IMR-90 (cell line): ENCODE data around the gene DYNC1H1. TPM values are rescaled to one million over a fixed set of nuclear protein-coding genes. Genes with fewer than 3 reads are reported as not detected.

Source experiments
- ATAC-seq: fragments of 200-7000 bp; cut with Tn5 transposase; 2 replicates; pipeline ENCODE4 v1.9.1; 2020; ENCODE audit warnings: low read depth, mild to moderate bottlenecking, moderate library complexity
- BruUV-seq: library from RNA; stranded (reverse); fragments of 400-500 nt; replicated peaks from 2 replicates; lab custom pipeline; 2021; lab: Mats Ljungman, UMichigan
- CTCF ChIA-PET: fragments of 300-600 bp; formaldehyde crosslinking; extraction: SDS; loops from one replicate; lab custom pipeline; 2021; ENCODE audit warnings: antibody characterized with exemption; lab: Yijun Ruan, JAX
- POLR2A ChIA-PET: fragments of 300-600 bp; sonication (Branson Sonifier 250); formaldehyde crosslinking; loops from one replicate; lab custom pipeline; 2022; ENCODE audit warnings: antibody characterized with exemption; ENCODE audit not compliant: unreplicated experiment; lab: Charles Lee
- DNase-seq: peaks from one replicate; pipeline ENCODE4 v3.0.0; 2013
- H2AFZ ChIP-seq: replicated peaks from 2 replicates; pipeline ENCODE3; 2013; ENCODE audit warnings: low read length, mild to moderate bottlenecking; ENCODE audit not compliant: poor library complexity
- H2AK5ac ChIP-seq: 2 replicates; pipeline ENCODE4 v1.6.1; 2013; ENCODE audit warnings: low read depth, low read length, inconsistent platforms
- H2AK9ac ChIP-seq: replicated peaks from 2 replicates; pipeline ENCODE3; 2013; ENCODE audit warnings: mild to moderate bottlenecking, low read depth, low read length, moderate library complexity; ENCODE audit not compliant: poor library complexity
- H2BK120ac ChIP-seq: 2 replicates; pipeline ENCODE4 v1.6.1; 2013; ENCODE audit warnings: low read depth, low read length, inconsistent platforms
- H2BK15ac ChIP-seq: 3 replicates; pipeline ENCODE4 v1.6.1; 2013; ENCODE audit warnings: low read depth, low read length, inconsistent platforms
- H2BK20ac ChIP-seq: 2 replicates; pipeline ENCODE4 v1.6.1; 2013; ENCODE audit warnings: low read depth, mild to moderate bottlenecking, inconsistent platforms, low read length, moderate library complexity
- H2BK5ac ChIP-seq: 2 replicates; pipeline ENCODE4 v1.6.1; 2013; ENCODE audit warnings: mild to moderate bottlenecking, low read depth, low read length, inconsistent platforms; ENCODE audit not compliant: poor library complexity, severe bottlenecking
- H3K14ac ChIP-seq: replicated peaks from 2 replicates; pipeline ENCODE4 v1.6.1; 2013; ENCODE audit warnings: low read depth, low read length, inconsistent platforms
- H3K18ac ChIP-seq: 2 replicates; pipeline ENCODE4 v1.6.1; 2013; ENCODE audit warnings: low read depth, low read length, control low read depth
- H3K23ac ChIP-seq: 2 replicates; pipeline ENCODE4 v1.6.1; 2013; ENCODE audit warnings: low read depth, low read length, inconsistent platforms
- H3K27ac ChIP-seq: 2 replicates; pipeline ENCODE4 v1.5.1; 2013; ENCODE audit warnings: mild to moderate bottlenecking, control low read depth, low read length; ENCODE audit not compliant: insufficient read depth
- H3K27me3 ChIP-seq: 2 replicates; pipeline ENCODE4 v1.6.1; 2013; ENCODE audit warnings: low read length; ENCODE audit not compliant: control insufficient read depth, insufficient read depth
- H3K36me3 ChIP-seq: 2 replicates; pipeline ENCODE4 v1.6.1; 2013; ENCODE audit warnings: low read length, mixed read lengths; ENCODE audit not compliant: control insufficient read depth, insufficient read depth
- H3K4ac ChIP-seq: 2 replicates; pipeline ENCODE4 v1.6.1; 2013; ENCODE audit warnings: low read depth, low read length, inconsistent platforms
- H3K4me1 ChIP-seq: 2 replicates; pipeline ENCODE4 v1.6.1; 2013; ENCODE audit warnings: low read length, mixed read lengths; ENCODE audit not compliant: control insufficient read depth, insufficient read depth
- H3K4me2 ChIP-seq: 2 replicates; pipeline ENCODE4 v1.6.1; 2013; ENCODE audit warnings: low read depth, mild to moderate bottlenecking, control low read depth, low read length, moderate library complexity
- H3K4me3 ChIP-seq: 2 replicates; pipeline ENCODE4 v1.5.1; 2013; ENCODE audit warnings: low read depth, mild to moderate bottlenecking, control low read depth, low read length, moderate library complexity; ENCODE audit not compliant: insufficient read depth
- H3K56ac ChIP-seq: 2 replicates; pipeline ENCODE4 v1.6.1; 2013; ENCODE audit warnings: low read length, inconsistent platforms; ENCODE audit not compliant: insufficient read depth; ENCODE audit errors: extremely low read depth
- H3K79me1 ChIP-seq, 2 experiments: 2 replicates each; pipeline ENCODE4 v1.6.1; 2013; ENCODE audit warnings: low read length in 2 of 2, inconsistent platforms in 1 of 2, low read depth in 1 of 2
- H3K9ac ChIP-seq: 2 replicates; pipeline ENCODE4 v1.6.1; 2013; ENCODE audit warnings: low read depth, low read length, control low read depth
- H3K9me1 ChIP-seq: 2 replicates; pipeline ENCODE4 v1.6.1; 2013; ENCODE audit warnings: low read length, inconsistent platforms; ENCODE audit not compliant: insufficient read depth
- H3K9me3 ChIP-seq: 2 replicates; pipeline ENCODE4 v1.6.1; 2013; ENCODE audit warnings: low read length; ENCODE audit not compliant: control insufficient read depth, insufficient read depth
- H4K20me1 ChIP-seq: 2 replicates; pipeline ENCODE4 v1.6.1; 2013; ENCODE audit warnings: low read length, inconsistent platforms; ENCODE audit not compliant: insufficient read depth
- H4K5ac ChIP-seq: 2 replicates; pipeline ENCODE4 v1.6.1; 2013; ENCODE audit warnings: mild to moderate bottlenecking, low read depth, low read length, control low read depth
- H4K8ac ChIP-seq, 2 experiments: 2 replicates each; pipeline ENCODE4 v1.6.1; 2013; ENCODE audit warnings: low read depth in 2 of 2, low read length in 2 of 2, control low read depth in 1 of 2, inconsistent platforms in 1 of 2
- H4K91ac ChIP-seq: 2 replicates; pipeline ENCODE4 v1.6.1; 2013; ENCODE audit warnings: low read depth, low read length, inconsistent platforms; ENCODE audit not compliant: insufficient read depth
- BHLHE40 ChIP-seq: fragments of 150-350 bp; IDR thresholded peaks from 2 replicates; pipeline ENCODE4 v1.6.1; 2016; ENCODE audit warnings: mild to moderate bottlenecking, low read depth, low read length
- CEBPB ChIP-seq: IDR thresholded peaks from 2 replicates; pipeline ENCODE4 v1.6.1; 2012; ENCODE audit warnings: low read depth, low read length, improper control_type of control experiment
- CHD1 ChIP-seq: IDR thresholded peaks from 2 replicates; pipeline ENCODE4 v1.6.1; 2012; ENCODE audit warnings: low read depth, low read length, improper control_type of control experiment
- FOS ChIP-seq: fragments of 150-350 bp; IDR thresholded peaks from 2 replicates; pipeline ENCODE4 v1.6.1; 2016; ENCODE audit warnings: low read depth, low read length
- MAFK ChIP-seq: IDR thresholded peaks from 2 replicates; pipeline ENCODE4 v1.6.1; 2012; ENCODE audit warnings: low read depth, low read length, improper control_type of control experiment
- MAZ ChIP-seq: IDR thresholded peaks from 2 replicates; pipeline ENCODE4 v1.6.1; 2012; ENCODE audit warnings: low read depth, mild to moderate bottlenecking, low read length, improper control_type of control experiment, moderate library complexity, borderline replicate concordance
- MXI1 ChIP-seq: IDR thresholded peaks from 2 replicates; pipeline ENCODE4 v1.6.1; 2012; ENCODE audit warnings: low read depth, mild to moderate bottlenecking, low read length, moderate library complexity, borderline replicate concordance
- NFE2L2 ChIP-seq: fragments of 150-350 bp; IDR thresholded peaks from 2 replicates; pipeline ENCODE4 v1.6.1; 2016; ENCODE audit warnings: low read depth, mild to moderate bottlenecking, low read length
- POLR2A ChIP-seq: IDR thresholded peaks from 2 replicates; pipeline ENCODE4 v1.6.1; 2012; ENCODE audit warnings: mild to moderate bottlenecking, low read depth, low read length
- RAD21 ChIP-seq: IDR thresholded peaks from 2 replicates; pipeline ENCODE4 v1.6.1; 2012; ENCODE audit warnings: low read length, improper control_type of control experiment
- RCOR1 ChIP-seq: IDR thresholded peaks from 2 replicates; pipeline ENCODE4 v1.6.1; 2012; ENCODE audit warnings: mild to moderate bottlenecking, low read length, improper control_type of control experiment; ENCODE audit not compliant: insufficient replicate concordance
- SMC3 ChIP-seq: fragments of 150-350 bp; IDR thresholded peaks from 2 replicates; pipeline ENCODE4 v1.6.1; 2016; ENCODE audit warnings: low read depth, mild to moderate bottlenecking, antibody characterized with exemption, low read length, moderate library complexity
- WGBS, 2 experiments: methylation state at CpG; one replicate each; pipeline versions ENCODE4 v1.1.5 to v1.1.7; 2013; ENCODE audit warnings: missing lambda C conversion rate in 2 of 2; ENCODE audit not compliant: insufficient read length in 1 of 2; ENCODE audit errors: extremely low coverage in 2 of 2; 5-methylcytosine and 5-hydroxymethylcytosine counted together
- dilution Hi-C: fragments of 300-500 bp; cut with HindIII; formaldehyde crosslinking; loops from one replicate; pipeline ENCODE4 v1.14.3; 2018; ENCODE audit warnings: low sequenced_read_pairs; ENCODE audit not compliant: unreplicated experiment
- in situ Hi-C: fragments of 300-500 bp; cut with MboI; formaldehyde crosslinking; loops from 3 replicates; pipeline ENCODE4 v1.14.3; 2019; ENCODE audit warnings: low sequenced_read_pairs, inconsistent platforms, mixed read lengths
- intact Hi-C: fragments of 100-400 bp; cut with micrococcal nuclease; formaldehyde crosslinking; loops from 2 replicates; pipeline ENCODE4 v1.10.0; 2022
- polyA plus RNA-seq, 3 experiments: library from polyadenylated mRNA; depleted of rRNA; stranded (reverse); fragments of >200 nt; gene quantifications; 2 replicates each; pipeline ENCODE4 v1.2.3, GENCODE V29; 2012; ENCODE audit warnings: low replicate concordance in 1 of 3
- total RNA-seq: library from RNA; depleted of rRNA; stranded (reverse); fragments of >200 nt; gene quantifications from 2 replicates; pipeline ENCODE4 v1.2.3, GENCODE V29; 2012
- TF ChIP-seq, protein P1 (sequence below): fragments of 150-350 bp; IDR thresholded peaks from 2 replicates; pipeline ENCODE4 v1.6.1; 2017; ENCODE audit warnings: mild to moderate bottlenecking, antibody characterized with exemption, low read length, low read depth
- TF ChIP-seq, protein P2 (sequence below): conservative IDR thresholded peaks from 2 replicates; pipeline ENCODE4 v1.5.1; 2012; ENCODE audit warnings: mild to moderate bottlenecking, low read depth, low read length, improper control_type of control experiment
- TF ChIP-seq, protein P3 (sequence below): fragments of 150-350 bp; IDR thresholded peaks from 2 replicates; pipeline ENCODE4 v1.6.1; 2016; ENCODE audit warnings: low read depth, mild to moderate bottlenecking, low read length, moderate library complexity, borderline replicate concordance

Gene DYNC1H1
- total and polyA plus RNA-seq, 2 of the 4 experiments (the other 2 are of a cell fraction), result 240 to 670 TPM

DNA sequence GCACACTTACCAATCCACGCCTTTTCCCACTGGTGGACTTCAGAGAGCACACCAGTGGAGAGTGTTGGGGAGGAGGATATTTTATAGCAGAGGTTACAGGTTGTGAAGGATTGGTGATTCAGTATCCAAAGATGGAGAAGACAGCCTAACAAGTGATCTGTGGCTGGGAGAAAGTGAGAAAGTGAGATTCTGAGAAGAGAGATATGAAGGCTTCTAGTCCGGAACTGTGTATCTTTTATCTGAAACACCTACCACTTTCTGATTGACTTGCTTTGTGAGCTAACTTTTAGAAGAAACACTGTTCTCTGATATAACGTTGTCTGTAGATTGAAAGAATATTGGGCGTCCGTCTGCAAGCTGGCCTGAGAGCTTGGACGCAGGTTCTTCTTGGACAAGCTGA is 24.0 kb downstream of the DYNC1H1 start:
- Histone ChIP-seq H3K4ac (no peak overlapping the region), H4K91ac (no peak overlapping the region), H2BK20ac (no peak overlapping the region), H3K9me1 (peaks cover 10% of the 10 kb centered on the region), H2AK5ac (no peak overlapping the region), H3K9ac (no peak overlapping the region), H3K36me3 (peaks cover 73% of the 10 kb centered on the region), H3K9me3 (no peaks in the 10 kb centered on the region), H3K18ac (no peak overlapping the region), H3K56ac (no peak overlapping the region), H2AFZ (no peak overlapping the region), H2BK5ac (no peak overlapping the region), H2AK9ac (no peak overlapping the region), H4K20me1 (peaks cover 31% of the 10 kb centered on the region; the same call in 1 of the 2 replicates), H2BK15ac (no peak overlapping the region), H3K27me3 (no peaks in the 10 kb centered on the region), H2BK120ac (no peak overlapping the region), H3K14ac (no peak overlapping the region), H3K23ac (no peak overlapping the region), H4K8ac (no peak overlapping the region), H3K4me1 (no peaks in the 10 kb centered on the region), H4K5ac (no peak overlapping the region), H3K4me3 (no peak overlapping the region), H3K4me2 (no peak overlapping the region), H3K27ac (no peak overlapping the region), H3K79me1 (peaks cover 56 to 65% of the 10 kb centered on the region in 2 experiments)
- no TSS peak for BruUV-seq
- no peak for TF ChIP-seq RCOR1
- no peak for TF ChIP-seq CHD1
- TF ChIP-seq, protein P1, sequence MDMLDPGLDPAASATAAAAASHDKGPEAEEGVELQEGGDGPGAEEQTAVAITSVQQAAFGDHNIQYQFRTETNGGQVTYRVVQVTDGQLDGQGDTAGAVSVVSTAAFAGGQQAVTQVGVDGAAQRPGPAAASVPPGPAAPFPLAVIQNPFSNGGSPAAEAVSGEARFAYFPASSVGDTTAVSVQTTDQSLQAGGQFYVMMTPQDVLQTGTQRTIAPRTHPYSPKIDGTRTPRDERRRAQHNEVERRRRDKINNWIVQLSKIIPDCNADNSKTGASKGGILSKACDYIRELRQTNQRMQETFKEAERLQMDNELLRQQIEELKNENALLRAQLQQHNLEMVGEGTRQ, result no peak
- no peak for TF ChIP-seq FOS
- no peak for TF ChIP-seq MXI1
- no peak for TF ChIP-seq RAD21
- no peak for TF ChIP-seq CEBPB
- TF ChIP-seq, protein P2, sequence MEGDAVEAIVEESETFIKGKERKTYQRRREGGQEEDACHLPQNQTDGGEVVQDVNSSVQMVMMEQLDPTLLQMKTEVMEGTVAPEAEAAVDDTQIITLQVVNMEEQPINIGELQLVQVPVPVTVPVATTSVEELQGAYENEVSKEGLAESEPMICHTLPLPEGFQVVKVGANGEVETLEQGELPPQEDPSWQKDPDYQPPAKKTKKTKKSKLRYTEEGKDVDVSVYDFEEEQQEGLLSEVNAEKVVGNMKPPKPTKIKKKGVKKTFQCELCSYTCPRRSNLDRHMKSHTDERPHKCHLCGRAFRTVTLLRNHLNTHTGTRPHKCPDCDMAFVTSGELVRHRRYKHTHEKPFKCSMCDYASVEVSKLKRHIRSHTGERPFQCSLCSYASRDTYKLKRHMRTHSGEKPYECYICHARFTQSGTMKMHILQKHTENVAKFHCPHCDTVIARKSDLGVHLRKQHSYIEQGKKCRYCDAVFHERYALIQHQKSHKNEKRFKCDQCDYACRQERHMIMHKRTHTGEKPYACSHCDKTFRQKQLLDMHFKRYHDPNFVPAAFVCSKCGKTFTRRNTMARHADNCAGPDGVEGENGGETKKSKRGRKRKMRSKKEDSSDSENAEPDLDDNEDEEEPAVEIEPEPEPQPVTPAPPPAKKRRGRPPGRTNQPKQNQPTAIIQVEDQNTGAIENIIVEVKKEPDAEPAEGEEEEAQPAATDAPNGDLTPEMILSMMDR, result no peak
- TF ChIP-seq, protein P3, sequence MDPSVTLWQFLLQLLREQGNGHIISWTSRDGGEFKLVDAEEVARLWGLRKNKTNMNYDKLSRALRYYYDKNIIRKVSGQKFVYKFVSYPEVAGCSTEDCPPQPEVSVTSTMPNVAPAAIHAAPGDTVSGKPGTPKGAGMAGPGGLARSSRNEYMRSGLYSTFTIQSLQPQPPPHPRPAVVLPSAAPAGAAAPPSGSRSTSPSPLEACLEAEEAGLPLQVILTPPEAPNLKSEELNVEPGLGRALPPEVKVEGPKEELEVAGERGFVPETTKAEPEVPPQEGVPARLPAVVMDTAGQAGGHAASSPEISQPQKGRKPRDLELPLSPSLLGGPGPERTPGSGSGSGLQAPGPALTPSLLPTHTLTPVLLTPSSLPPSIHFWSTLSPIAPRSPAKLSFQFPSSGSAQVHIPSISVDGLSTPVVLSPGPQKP, result no peak
- TF ChIP-seq POLR2A, result no peak
- no peak for TF ChIP-seq SMC3
- TF ChIP-seq MAFK, result no peak
- TF ChIP-seq MAZ, result no peak
- TF ChIP-seq NFE2L2, result no peak
- TF ChIP-seq BHLHE40, result no peak
- in situ Hi-C loops, result no loop called here
- intact Hi-C loops, result no loop called here
- DNase-seq, result no peak
- WGBS, 2 experiments, result 90% methylated on average over 4 of the region's 6 CpGs; no CpG with 5 or more reads in 1 of the 2 experiments
- dilution Hi-C loops, result no loop called here
- CTCF ChIA-PET, result no interaction called here
- ATAC-seq, result no peak
- POLR2A ChIA-PET, result no interaction called here
